Gastrocnemius medialis (tissue), 4 donors: ENCODE data around the gene C9. TPM values are rescaled to one million over a fixed set of nuclear protein-coding genes. Genes with fewer than 3 reads are reported as not detected.

Experiments
- ATAC-seq, 2 donors: fragments of 150-250 bp; one replicate each; pipeline ENCODE4 v1.9.1; 2016
- DNase-seq, 2 donors: peaks; one replicate each; pipeline ENCODE4 v3.0.0-alpha.2; 2019
- H3K27ac ChIP-seq, 4 donors: fragments of 200-600 bp; sonication (generic); 1 replicate in 1 of 4; 2 replicates in 3 of 4; pipeline ENCODE4 v1.5.1; 2016 to 2018; ENCODE audit warnings: mild to moderate bottlenecking in 2 of 4, moderate library complexity in 1 of 4
- H3K27me3 ChIP-seq, 3 donors: fragments of 200-600 bp; sonication (generic) in 2 of 3; 1 replicate in 1 of 3; 2 replicates in 2 of 3; pipeline versions ENCODE4 v1.5.1 to v1.6.0; 2016 to 2019; ENCODE audit warnings: mild to moderate bottlenecking in 1 of 3, moderate library complexity in 1 of 3
- H3K36me3 ChIP-seq, 2 donors: fragments of 200-600 bp; sonication (generic) in 1 of 2; one replicate each; pipeline ENCODE4 v1.5.1; 2017 to 2018
- H3K4me1 ChIP-seq, 2 donors: fragments of 200-600 bp; sonication (generic) in 1 of 2; one replicate each; pipeline ENCODE4 v1.5.1; 2016 to 2017; ENCODE audit warnings: mild to moderate bottlenecking in 2 of 2
- H3K4me3 ChIP-seq, 4 donors: fragments of 200-600 bp; sonication (generic) in 3 of 4; 1 replicate in 1 of 4; 2 replicates in 3 of 4; pipeline ENCODE4 v1.5.1; 2016 to 2019; ENCODE audit warnings: mild to moderate bottlenecking in 2 of 4
- H3K9me3 ChIP-seq, 3 donors: fragments of 200-600 bp; sonication (generic) in 2 of 3; 1 replicate in 1 of 3; 2 replicates in 2 of 3; pipeline ENCODE4 v1.5.1; 2016 to 2019
- CTCF ChIP-seq, 5 experiments: fragments of 450-650 bp in 3 of 5; fragments of 200-600 bp in 2 of 5; sonication (generic) in 2 of 5; IDR thresholded peaks in 4 of 5; conservative IDR thresholded peaks in 1 of 5; 1 replicate in 4 of 5; 2 replicates in 1 of 5; pipeline ENCODE4 v1.5.1; 2016 to 2019; ENCODE audit warnings: antibody characterized with exemption in 5 of 5, mild to moderate bottlenecking in 3 of 5, moderate library complexity in 3 of 5
- POLR2A ChIP-seq, 2 donors: fragments of 450-650 bp; IDR thresholded peaks; one replicate each; pipeline ENCODE4 v1.6.1; 2017; ENCODE audit warnings: antibody characterized with exemption in 2 of 2, mild to moderate bottlenecking in 2 of 2, moderate library complexity in 2 of 2
- in situ Hi-C, 4 donors: fragments of 200-750 bp; cut with MboI; loops; one replicate each; pipeline versions ENCODE4 v1.15.0 to v1.8.0; 2017; ENCODE audit warnings: low sequenced_read_pairs in 4 of 4
- intact Hi-C: fragments of 100-400 bp; cut with DNase I; formaldehyde crosslinking; loops from one replicate; pipeline ENCODE4 v1.15.1; 2023; ENCODE audit warnings: low total_unique reads
- total RNA-seq, 4 donors: library from RNA; depleted of rRNA; stranded (reverse); fragments of >200 nt; gene quantifications; one replicate each; pipeline versions ENCODE4 v1.1.0 to v1.2.3, GENCODE V29; 2016

Gene C9
- total RNA-seq, 4 donors from 2014 or later: 2.6 to 5.3 TPM; not detected in 2

- Histone ChIP-seq H3K27me3 (no peaks in the 10 kb centered on the region), H3K27ac (no peak overlapping the region), H3K36me3 (no peaks in the 10 kb centered on the region), H3K4me1 (no peaks in the 10 kb centered on the region), H3K9me3 (no peaks in the 10 kb centered on the region), H3K4me3 (no peak overlapping the region)
- ATAC-seq (no peak), DNase-seq (no peak)
- in situ Hi-C loops: no loop called here
- intact Hi-C loops: no loop called here
- TF ChIP-seq CTCF (IDR thresholded peaks at IDR 0.05 in 4 of 5, conservative IDR thresholded peaks at IDR 0.05 in 1 of 5) (no peak), POLR2A (IDR thresholded peaks at IDR 0.05) (no peak)
These were observed 9.0 kb downstream of the C9 start for GRCh38 chr5:39355324-39355723.

GRCh38 chr5:39353717-39354399 is 10.4 kb downstream of the C9 start:
- in situ Hi-C loops: no loop called here

DNA sequence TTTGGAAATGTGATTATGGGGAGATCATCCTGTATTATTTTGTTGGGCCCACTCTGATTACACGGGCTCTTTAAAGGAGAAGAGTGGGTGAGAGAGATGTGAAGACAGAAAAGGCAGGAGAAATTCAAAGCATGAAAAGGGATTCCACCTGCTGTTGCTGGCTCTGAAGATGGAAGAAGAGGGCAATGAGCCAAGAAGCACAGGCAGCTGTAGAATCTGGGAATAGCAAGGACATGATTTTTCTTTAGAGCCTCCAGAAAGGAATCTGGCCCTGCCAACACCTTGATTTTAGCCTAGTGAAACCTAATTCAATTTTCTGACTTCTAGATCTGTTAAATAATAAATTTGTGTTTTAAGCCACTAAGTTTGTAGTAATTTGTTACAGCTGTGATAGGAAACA is 11.3 kb downstream of the C9 start:
- ATAC-seq: no peak
- DNase-seq: no peak
- TF ChIP-seq POLR2A (IDR thresholded peaks at IDR 0.05) (no peak), CTCF (IDR thresholded peaks at IDR 0.05 in 4 of 5, conservative IDR thresholded peaks at IDR 0.05 in 1 of 5) (no peak)
- Histone ChIP-seq H3K4me1 (no peaks in the 10 kb centered on the region), H3K27ac (no peak overlapping the region), H3K36me3 (no peaks in the 10 kb centered on the region), H3K4me3 (no peak overlapping the region), H3K9me3 (no peaks in the 10 kb centered on the region), H3K27me3 (no peaks in the 10 kb centered on the region)
- intact Hi-C loops: no loop called here
- in situ Hi-C loops: no loop called here

More at GRCh38 chr5:39353717-39354399, 10.4 kb downstream of the C9 start:
- H3K27me3 ChIP-seq: no peaks in the 10 kb centered on the region
- no peak for ATAC-seq
- H3K4me1 ChIP-seq: no peaks in the 10 kb centered on the region
- intact Hi-C loops: no loop called here
- H3K4me3 ChIP-seq: no peak overlapping the region
- H3K27ac ChIP-seq: no peak overlapping the region
- H3K9me3 ChIP-seq: no peaks in the 10 kb centered on the region
- TF ChIP-seq CTCF (IDR thresholded peaks at IDR 0.05 in 4 of 5, conservative IDR thresholded peaks at IDR 0.05 in 1 of 5) (no peak), POLR2A (IDR thresholded peaks at IDR 0.05) (no peak)
- no peaks in the 10 kb centered on the region for H3K36me3 ChIP-seq
- DNase-seq: no peak

DNA sequence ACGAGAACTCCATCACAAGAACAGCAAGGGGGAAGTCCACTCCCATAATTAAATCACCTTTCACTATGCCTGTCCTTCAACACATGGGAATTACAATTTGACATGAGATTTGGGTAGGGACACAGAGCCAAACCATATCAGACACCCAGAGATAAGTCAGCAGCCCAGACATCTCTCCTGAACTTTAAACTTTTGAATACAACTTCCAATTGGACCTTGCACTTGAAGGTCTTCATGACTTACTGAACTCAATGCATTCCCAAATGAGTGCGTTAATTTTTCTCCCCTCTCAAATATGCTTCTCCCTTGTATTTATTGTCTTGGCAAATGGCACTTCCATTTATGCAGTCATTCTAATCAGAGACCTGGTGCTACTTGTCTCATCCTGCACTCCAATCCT is 12.1 kb downstream of the C9 start:
- no peak for TF ChIP-seq CTCF (IDR thresholded peaks at IDR 0.05 in 4 of 5, conservative IDR thresholded peaks at IDR 0.05 in 1 of 5)
- no peak for TF ChIP-seq POLR2A (IDR thresholded peaks at IDR 0.05)
- H3K27me3 ChIP-seq: no peaks in the 10 kb centered on the region
- in situ Hi-C loops: no loop called here

DNA sequence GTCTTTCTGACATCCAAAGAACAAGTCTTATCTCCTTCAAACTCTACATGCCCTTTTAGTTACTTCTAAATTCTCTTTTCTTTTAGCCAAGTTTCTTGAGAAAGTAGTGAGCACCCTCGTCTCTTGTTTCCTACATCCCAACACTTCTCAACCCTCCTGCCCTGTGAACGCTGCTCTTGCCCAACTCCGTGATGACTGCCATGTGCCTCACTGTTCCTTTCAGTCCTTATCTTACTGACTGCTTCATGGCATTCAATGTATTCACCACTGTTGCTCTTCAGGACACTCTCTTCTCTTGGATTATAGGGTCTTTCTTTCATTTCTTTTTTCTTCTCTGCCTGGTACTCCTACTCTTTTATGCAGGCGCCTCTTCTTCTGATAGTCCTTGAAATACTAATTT is 14.8 kb downstream of the C9 start:
- Histone ChIP-seq H3K27me3 (no peaks in the 10 kb centered on the region), H3K36me3 (no peaks in the 10 kb centered on the region), H3K4me1 (no peaks in the 10 kb centered on the region), H3K4me3 (no peak overlapping the region), H3K27ac (no peak overlapping the region), H3K9me3 (no peaks in the 10 kb centered on the region)
- no peak for ATAC-seq
- intact Hi-C loops: no loop called here
- TF ChIP-seq CTCF (IDR thresholded peaks at IDR 0.05 in 4 of 5, conservative IDR thresholded peaks at IDR 0.05 in 1 of 5): no peak
- TF ChIP-seq POLR2A (IDR thresholded peaks at IDR 0.05): no peak
- in situ Hi-C loops: no loop called here
- no peak for DNase-seq

More for the DNA sequence above, 12.1 kb downstream of the C9 start:
- no peak for ATAC-seq
- H3K36me3 ChIP-seq: no peaks in the 10 kb centered on the region
- H3K9me3 ChIP-seq: no peaks in the 10 kb centered on the region
- no peak overlapping the region for H3K4me3 ChIP-seq
- no peak overlapping the region for H3K27ac ChIP-seq
- intact Hi-C loops: no loop called here
- no peaks in the 10 kb centered on the region for H3K4me1 ChIP-seq
- DNase-seq: no peak
